ENCODE data around the gene HOXC10. TPM values are rescaled to one million over a fixed set of nuclear protein-coding genes. Genes with fewer than 3 reads are reported as not detected.

HOXC10 gene
- total RNA-seq, 1 experiment from 2014 or later, result 3.8 TPM

- BruUV-seq (replicated peaks), result no TSS peak
- no peak within 1 kb of the TSS for H3K27ac ChIP-seq (ENCODE audit: low read depth, low read length)
- H3K9ac ChIP-seq (ENCODE audit: low read length), result no peak within 1 kb of the TSS
- no peak for DNase-seq (ENCODE audit: low read depth, low spot score)
- H4K20me1 ChIP-seq (ENCODE audit: insufficient read depth), result no peaks in the 10 kb centered on the region
- ChIA-PET CTCF (interaction anchor here (2.6 kb wide), 1 partner anchor 11 kb away, joined by 7 read pairs; no protein-coding TSS in a partner anchor), POLR2A (interaction anchor here (1.0 kb wide), 1 partner anchor 12 kb away, joined by 3 read pairs; no protein-coding TSS in a partner anchor), RAD21 (ENCODE audit: low non-redundant PET in 1 of 2, low total read pairs in 2 of 2, uncharacterized antibody in 2 of 2, unreplicated experiment in 2 of 2) (no interaction called here)
- no peaks in the 10 kb centered on the region for H3K27me3 ChIP-seq (ENCODE audit: insufficient read depth, low read length)
- no peak within 1 kb of the TSS for H3K4me2 ChIP-seq (ENCODE audit: low read length)
- no peaks in the 10 kb centered on the region for H3K9me2 ChIP-seq (ENCODE audit: insufficient read depth)
- TF ChIP-seq YY1 (IDR thresholded peaks at IDR 0.05; ENCODE audit: extremely low read depth, insufficient replicate concordance, low read depth, low read length) (no peak), ATF3 (IDR thresholded peaks at IDR 0.05) (no peak), CEBPB (IDR thresholded peaks at IDR 0.05; ENCODE audit: low read depth) (no peak), JUND (IDR thresholded peaks at IDR 0.05) (no peak), ZBTB33 (IDR thresholded peaks at IDR 0.05; ENCODE audit: extremely low read depth, insufficient replicate concordance, low read length) (no peak), SP1 (IDR thresholded peaks at IDR 0.05; ENCODE audit: low read depth) (no peak), POLR2AphosphoS5 (IDR thresholded peaks at IDR 0.05; ENCODE audit: low read depth, low read length) (no peak), EGR1 (IDR thresholded peaks at IDR 0.05; ENCODE audit: low read depth) (no peak), EZH2phosphoT487 (IDR thresholded peaks at IDR 0.05; ENCODE audit: borderline replicate concordance) (no peak), ELF1 (IDR thresholded peaks at IDR 0.05; ENCODE audit: borderline replicate concordance, low read depth) (no peak), ZFX (IDR thresholded peaks at IDR 0.05) (no peak), ZNF274 (IDR thresholded peaks at IDR 0.05; ENCODE audit: low read depth, low read length) (no peak), RAD21 (IDR thresholded peaks at IDR 0.05; ENCODE audit: low read depth) (no peak), TCF7L2 (IDR thresholded peaks at IDR 0.05; ENCODE audit: borderline replicate concordance, extremely low read depth, insufficient read depth, insufficient read length) (no peak), EZH2 (IDR thresholded peaks at IDR 0.05) (no peak)
- no peak within 1 kb of the TSS for H2AFZ ChIP-seq (ENCODE audit: low read depth, low read length, poor library complexity, severe bottlenecking)
- H3K4me1 ChIP-seq (ENCODE audit: control insufficient read depth in 1 of 2, insufficient read depth in 2 of 2, low read length in 2 of 2), result peaks cover 3 to 10% of the 10 kb centered on the region in 2 experiments; a peak in 3 of 4 replicates
- no peaks in the 10 kb centered on the region for H3K79me2 ChIP-seq (ENCODE audit: insufficient read depth, low read length)
- H3K9me3 ChIP-seq (ENCODE audit: control insufficient read depth in 1 of 2, insufficient read depth in 1 of 2, low read depth in 1 of 2, low read length in 2 of 2), result no peaks in the 10 kb centered on the region
- ATAC-seq, result no peak
- no peak within 1 kb of the TSS for H3K4me3 ChIP-seq (replicated peaks in 1 of 2; ENCODE audit: low read depth in 1 of 2, low read length in 2 of 2)
- H3K36me3 ChIP-seq (ENCODE audit: control insufficient read depth in 1 of 2, insufficient read depth in 2 of 2, low read length in 2 of 2), result no peaks in the 10 kb centered on the region
- intact Hi-C loops (cut with micrococcal nuclease), result no loop called here
Observed at GRCh38 chr12:54028314-54029201, 43.6 kb downstream of the HOXC10 start, which contains the start of gene HOXC6. TSS of gene HOXC6 (plus strand) at chr12:54028440. CDS start at chr12:54028522, 82 bp downstream.
